Endodermal cell (in vitro differentiated cells): ENCODE results near the gene SH3BP2. TPM values are rescaled to one million over a fixed set of nuclear protein-coding genes. Genes with fewer than 3 reads are reported as not detected.
A peak's percentile ranks its signal among the peaks of the same experiment; 100 is the strongest.

Experiments
- DNase-seq: peaks from one replicate; pipeline ENCODE4 v3.0.0-alpha.2; 2017
- H3K27ac ChIP-seq: 2 replicates; pipeline ENCODE4 v1.5.1; 2013; ENCODE audit warnings: mild to moderate bottlenecking, low read depth, low read length, moderate library complexity
- H3K27me3 ChIP-seq: 2 replicates; pipeline ENCODE4 v1.6.1; 2013; ENCODE audit warnings: mild to moderate bottlenecking, low read length, moderate library complexity; ENCODE audit not compliant: insufficient read depth, control insufficient read depth, poor library complexity, severe bottlenecking
- H3K36me3 ChIP-seq: 2 replicates; pipeline ENCODE4 v1.7.0; 2013; ENCODE audit warnings: mild to moderate bottlenecking, low read length, moderate library complexity; ENCODE audit not compliant: control insufficient read depth, insufficient read depth
- H3K4me1 ChIP-seq: one replicate; pipeline ENCODE4 v1.7.0; 2013; ENCODE audit warnings: low read length; ENCODE audit not compliant: control insufficient read depth, insufficient read depth
- H3K4me3 ChIP-seq: 2 replicates; pipeline ENCODE4 v1.5.1; 2013; ENCODE audit warnings: mild to moderate bottlenecking, low read length, moderate library complexity
- H3K9ac ChIP-seq: 2 replicates; pipeline ENCODE4 v1.6.1; 2013; ENCODE audit warnings: mild to moderate bottlenecking, low read length, moderate library complexity; ENCODE audit not compliant: poor library complexity, severe bottlenecking; ENCODE audit errors: extremely low read depth
- H3K9me3 ChIP-seq: 2 replicates; pipeline ENCODE4 v1.6.1; 2013; ENCODE audit warnings: mild to moderate bottlenecking, low read length, moderate library complexity; ENCODE audit not compliant: control insufficient read depth
- H3K27ac Mint-ChIP-seq: 2 replicates; pipeline ENCODE4 v1.8.0; 2020; ENCODE audit warnings: mixed read lengths
- H3K27me3 Mint-ChIP-seq: 2 replicates; pipeline ENCODE4 v1.8.0; 2021; ENCODE audit warnings: mild to moderate bottlenecking, mixed read lengths; ENCODE audit not compliant: insufficient read depth
- H3K36me3 Mint-ChIP-seq: 2 replicates; pipeline ENCODE4 v1.8.0; 2020; ENCODE audit warnings: low read depth, mixed read lengths
- H3K4me1 Mint-ChIP-seq: 2 replicates; pipeline ENCODE4 v1.8.0; 2020; ENCODE audit warnings: mixed read lengths
- H3K4me3 Mint-ChIP-seq: 2 replicates; pipeline ENCODE4 v1.8.0; 2020; ENCODE audit warnings: mild to moderate bottlenecking, moderate library complexity, mixed read lengths
- H3K9me3 Mint-ChIP-seq: 2 replicates; pipeline ENCODE4 v1.8.0; 2020; ENCODE audit warnings: mild to moderate bottlenecking, mixed read lengths
- CTCF ChIP-seq: fragments of 200-600 bp; sonication (generic); conservative IDR thresholded peaks from 2 replicates; pipeline ENCODE4 v1.5.0; 2021; ENCODE audit warnings: antibody characterized with exemption, mild to moderate bottlenecking
- WGBS, 2 experiments: methylation state at CpG; one replicate each; pipeline versions ENCODE4 v1.1.5 to v1.1.7; 2013; ENCODE audit warnings: missing lambda C conversion rate in 2 of 2, mixed read lengths in 1 of 2; ENCODE audit not compliant: insufficient coverage in 1 of 2, insufficient read length in 1 of 2; 5-methylcytosine and 5-hydroxymethylcytosine counted together
- total RNA-seq, 2 donors: library from RNA; stranded (reverse); fragmentation: NEBNext Ultra II Directional in 1 of 2; extraction: Animal tissue kit (Norgen Biotek cat#: 25700) in 1 of 2; gene quantifications; 2 replicates in 1 of 2; 3 replicates in 1 of 2; pipeline ENCODE4 v1.2.1, GENCODE V29; 2021

Gene SH3BP2
- total RNA-seq, 2 donors from 2014 or later: 40.5 to 43.8 TPM

GRCh38 chr4:2790583-2791517 is 2.0 kb upstream of the SH3BP2 start:
- no peak for TF ChIP-seq CTCF
- no peak overlapping the region for H3K27ac ChIP-seq
- H3K4me3 Mint-ChIP-seq: no peak overlapping the region
- no peak overlapping the region for H3K4me3 ChIP-seq
- H3K27me3 ChIP-seq: peaks cover 15% of the 10 kb centered on the region
- peaks cover 6% of the 10 kb centered on the region for H3K4me1 Mint-ChIP-seq
- 83 to 89% methylated on average over 14 to 19 of the region's 19 CpGs for WGBS, 2 experiments
- DNase-seq: peak; percentile 69
- no peaks in the 10 kb centered on the region for H3K9me3 Mint-ChIP-seq
- no peaks in the 10 kb centered on the region for H3K9me3 ChIP-seq
- no peaks in the 10 kb centered on the region for H3K36me3 ChIP-seq
- no peak overlapping the region for H3K27ac Mint-ChIP-seq
- H3K36me3 Mint-ChIP-seq: no peaks in the 10 kb centered on the region
- peaks cover 36% of the 10 kb centered on the region for H3K27me3 Mint-ChIP-seq
- H3K4me1 ChIP-seq: peaks cover 8% of the 10 kb centered on the region
- H3K9ac ChIP-seq: no peak overlapping the region

GRCh38 chr4:2791518-2792395 is 1.1 kb upstream of the SH3BP2 start:
- Histone ChIP-seq H3K4me1 (peaks cover 5% of the 10 kb centered on the region), H3K27ac (no peak overlapping the region), H3K27me3 (peaks cover 15% of the 10 kb centered on the region), H3K4me3 (no peak overlapping the region), H3K9ac (no peak overlapping the region), H3K9me3 (no peaks in the 10 kb centered on the region), H3K36me3 (no peaks in the 10 kb centered on the region)
- H3K36me3 Mint-ChIP-seq: no peaks in the 10 kb centered on the region
- peaks cover 6% of the 10 kb centered on the region for H3K4me1 Mint-ChIP-seq
- WGBS, 2 experiments: 85 to 97% methylated on average over 3 to 10 of the region's 10 CpGs
- TF ChIP-seq CTCF: no peak
- H3K27me3 Mint-ChIP-seq: peaks cover 36% of the 10 kb centered on the region
- peak; percentile 61 for DNase-seq
- no peaks in the 10 kb centered on the region for H3K9me3 Mint-ChIP-seq
- no peak overlapping the region for H3K4me3 Mint-ChIP-seq
- H3K27ac Mint-ChIP-seq: no peak overlapping the region

GRCh38 chr4:2792396-2792710 is 532 bp upstream of the SH3BP2 start:
- Mint-ChIP-seq H3K36me3 (no peaks in the 10 kb centered on the region), H3K9me3 (no peaks in the 10 kb centered on the region), H3K27ac (no peak overlapping the region), H3K4me3 (no peak overlapping the region), H3K27me3 (peaks cover 36% of the 10 kb centered on the region), H3K4me1 (peaks cover 6% of the 10 kb centered on the region)
- WGBS, 2 experiments: 71 to 73% methylated on average over 4 to 8 of the region's 8 CpGs
- H3K9ac ChIP-seq: no peak overlapping the region
- no peaks in the 10 kb centered on the region for H3K36me3 ChIP-seq
- no peak overlapping the region for H3K27ac ChIP-seq
- TF ChIP-seq CTCF: no peak
- H3K9me3 ChIP-seq: no peaks in the 10 kb centered on the region
- peaks cover 15% of the 10 kb centered on the region for H3K27me3 ChIP-seq
- peak; percentile 57 for DNase-seq
- peaks cover 5% of the 10 kb centered on the region for H3K4me1 ChIP-seq
- H3K4me3 ChIP-seq: no peak overlapping the region
